ENCODE results near the gene PARP12.

The PARP12 gene

GRCh38 chr7:139992353-139993044 is 70.3 kb downstream of the PARP12 start:
- Histone ChIP-seq H3K36me3 (ENCODE audit: control insufficient read depth in 2 of 2, insufficient read depth in 1 of 2, low read length in 2 of 2) (no peaks in the 10 kb centered on the region), H3K4me1 (ENCODE audit: control insufficient read depth, insufficient read depth, low read length) (no peaks in the 10 kb centered on the region), H3K27ac (ENCODE audit: extremely low read depth, low read depth, low read length) (no peak overlapping the region), H3K4me3 (ENCODE audit: low read depth, low read length) (no peak overlapping the region), H3K9me3 (ENCODE audit: control insufficient read depth, insufficient read depth, low read depth, low read length) (no peaks in the 10 kb centered on the region)
- TF ChIP-seq GLIS1 (tag by site-specific recombination; IDR thresholded peaks at IDR 0.05) = peak; percentile 36; the same call in 1 of the 2 replicates
- no peak for TF ChIP-seq ZNF707 (tag by site-specific recombination; IDR thresholded peaks at IDR 0.05)
- peak; percentile 67 for TF ChIP-seq OSR2 (tag by site-specific recombination; IDR thresholded peaks at IDR 0.05)
- TF ChIP-seq WT1 (tag by site-specific recombination; IDR thresholded peaks at IDR 0.05) = peak; percentile 45; the same call in 1 of the 2 replicates
- POLR2A ChIA-PET = no interaction called here
- CTCF ChIA-PET = interaction anchor here (0.6 to 1.1 kb wide), 3 partner anchors 10 to 189 kb away, joined by 3 to 5 read pairs (median 3); no protein-coding TSS in a partner anchor

GRCh38 chr7:139991911-139992310 is 70.8 kb downstream of the PARP12 start:
- ChIA-PET POLR2A (no interaction called here), CTCF (interaction anchor here (0.5 to 0.9 kb wide), 2 partner anchors 12 to 346 kb away, joined by 3 read pairs; no protein-coding TSS in a partner anchor)
- no peak overlapping the region for H3K27ac ChIP-seq (ENCODE audit: extremely low read depth, low read depth, low read length)
- no peaks in the 10 kb centered on the region for H3K9me3 ChIP-seq (ENCODE audit: control insufficient read depth, insufficient read depth, low read depth, low read length)
- no peak overlapping the region for H3K4me3 ChIP-seq (ENCODE audit: low read depth, low read length)
- no peaks in the 10 kb centered on the region for H3K36me3 ChIP-seq (ENCODE audit: control insufficient read depth in 2 of 2, insufficient read depth in 1 of 2, low read length in 2 of 2)
- no peaks in the 10 kb centered on the region for H3K4me1 ChIP-seq (ENCODE audit: control insufficient read depth, insufficient read depth, low read length)
- no peak for TF ChIP-seq ZNF658 (tag by site-specific recombination; IDR thresholded peaks at IDR 0.05)
- no peak for TF ChIP-seq CTCF (tag by site-specific recombination; IDR thresholded peaks at IDR 0.05)
- no peak for TF ChIP-seq ZNF830 (tag by site-specific recombination; IDR thresholded peaks at IDR 0.05; ENCODE audit: low read depth)
- no peak for TF ChIP-seq ZNF133 (tag by site-specific recombination; IDR thresholded peaks at IDR 0.05)
- no peak for TF ChIP-seq ZNF843 (tag by site-specific recombination; IDR thresholded peaks at IDR 0.05)
- TF ChIP-seq ZIC2 (tag by site-specific recombination; IDR thresholded peaks at IDR 0.05) = no peak
- no peak for TF ChIP-seq ZBTB6 (tag by site-specific recombination; IDR thresholded peaks at IDR 0.05)
- no peak for TF ChIP-seq GLI2 (tag by site-specific recombination; IDR thresholded peaks at IDR 0.05; ENCODE audit: borderline replicate concordance, low read depth)
- TF ChIP-seq ZNF221 (tag by site-specific recombination; IDR thresholded peaks at IDR 0.05; ENCODE audit: borderline replicate concordance) = no peak
- no peak for TF ChIP-seq PRDM10 (tag by site-specific recombination; IDR thresholded peaks at IDR 0.05)

GRCh38 chr7:139991269-139991666 is 71.5 kb downstream of the PARP12 start:
- no peak overlapping the region for H3K27ac ChIP-seq (ENCODE audit: extremely low read depth, low read depth, low read length)
- CTCF ChIA-PET = interaction anchor here (0.5 kb wide), 1 partner anchor 346 kb away, joined by 3 read pairs; no protein-coding TSS in a partner anchor
- no peaks in the 10 kb centered on the region for H3K36me3 ChIP-seq (ENCODE audit: control insufficient read depth in 2 of 2, insufficient read depth in 1 of 2, low read length in 2 of 2)
- H3K4me3 ChIP-seq (ENCODE audit: low read depth, low read length) = no peak overlapping the region
- no peaks in the 10 kb centered on the region for H3K4me1 ChIP-seq (ENCODE audit: control insufficient read depth, insufficient read depth, low read length)
- POLR2A ChIA-PET = no interaction called here
- no peaks in the 10 kb centered on the region for H3K9me3 ChIP-seq (ENCODE audit: control insufficient read depth, insufficient read depth, low read depth, low read length)
- TF ChIP-seq PRDM4 (tag by site-specific recombination; IDR thresholded peaks at IDR 0.05) (no peak), ZSCAN18 (tag by site-specific recombination; IDR thresholded peaks at IDR 0.05) (no peak), ZNF580 (tag by site-specific recombination; IDR thresholded peaks at IDR 0.05) (no peak), ZBTB20 (tag by site-specific recombination; IDR thresholded peaks at IDR 0.05) (no peak)

Data from HEK293 (cell line).